Left ventricle myocardium inferior (tissue), 1 donor: ENCODE measurements around the gene SAA4. TPM values are rescaled to one million over a fixed set of nuclear protein-coding genes. Genes with fewer than 3 reads are reported as not detected.

Source experiments
- DNase-seq: peaks from one replicate; pipeline ENCODE4 v3.0.0-alpha.2; 2020
- H3K27ac ChIP-seq: fragments of 200-600 bp; replicated peaks from 2 replicates; pipeline ENCODE4 v1.8.0; 2021
- H3K27me3 ChIP-seq: fragments of 200-600 bp; 2 replicates; pipeline ENCODE4 v1.8.0; 2021; ENCODE audit warnings: low read depth
- H3K36me3 ChIP-seq: fragments of 200-600 bp; 2 replicates; pipeline ENCODE4 v1.8.0; 2021
- H3K4me1 ChIP-seq: fragments of 200-600 bp; 2 replicates; pipeline ENCODE4 v1.8.0; 2021
- H3K4me3 ChIP-seq: fragments of 200-600 bp; 2 replicates; pipeline ENCODE4 v1.8.0; 2021; ENCODE audit warnings: mild to moderate bottlenecking, moderate library complexity
- H3K9me3 ChIP-seq: fragments of 200-600 bp; replicated peaks from 2 replicates; pipeline ENCODE4 v1.8.0; 2021
- intact Hi-C: fragments of 100-400 bp; cut with micrococcal nuclease; formaldehyde crosslinking; loops from one replicate; pipeline ENCODE4 v1.11.0; 2022
- total RNA-seq: library from RNA; stranded (reverse); fragmentation: NEBNext Ultra II Directional; extraction: Animal tissue kit (Norgen Biotek cat#: 25700); gene quantifications from one replicate; pipeline ENCODE4 v1.2.1, GENCODE V29; 2021
- TF ChIP-seq, protein P1 (sequence below): fragments of 200-600 bp; IDR thresholded peaks from 2 replicates; pipeline ENCODE4 v1.8.0; 2021; ENCODE audit warnings: antibody characterized with exemption, mild to moderate bottlenecking, borderline replicate concordance
- donor health status: DM: no; HTN: yes; CAD: no; lungs with severe emphysema.

SAA4 gene
- total RNA-seq, 1 donor from 2014 or later = not detected

DNA sequence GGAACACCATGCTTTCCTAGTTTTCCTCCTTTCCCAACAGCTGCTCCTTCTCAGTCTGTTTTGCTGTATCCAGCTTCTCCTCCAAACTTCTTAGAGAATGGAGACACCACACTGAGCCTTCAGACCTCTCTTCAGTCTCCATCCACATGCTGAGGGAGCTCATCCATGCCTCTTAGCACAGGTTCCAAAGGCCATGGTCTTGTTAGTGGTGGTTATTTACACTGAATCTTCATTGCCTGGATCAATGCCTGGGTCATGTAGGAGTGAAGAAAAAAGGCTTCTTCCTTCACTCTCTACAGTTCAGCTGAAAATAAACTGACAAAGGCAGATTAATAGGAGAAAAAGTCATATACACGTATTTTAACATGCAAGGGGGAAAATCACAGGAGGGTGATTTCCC, 3.1 kb upstream of the SAA4 start:
- H3K27me3 ChIP-seq = peaks cover 36% of the 10 kb centered on the region
- H3K9me3 ChIP-seq = peaks cover 7% of the 10 kb centered on the region
- intact Hi-C loops = no loop called here
- no peaks in the 10 kb centered on the region for H3K4me1 ChIP-seq
- no peak for DNase-seq
- no peak overlapping the region for H3K4me3 ChIP-seq
- TF ChIP-seq, protein P1, sequence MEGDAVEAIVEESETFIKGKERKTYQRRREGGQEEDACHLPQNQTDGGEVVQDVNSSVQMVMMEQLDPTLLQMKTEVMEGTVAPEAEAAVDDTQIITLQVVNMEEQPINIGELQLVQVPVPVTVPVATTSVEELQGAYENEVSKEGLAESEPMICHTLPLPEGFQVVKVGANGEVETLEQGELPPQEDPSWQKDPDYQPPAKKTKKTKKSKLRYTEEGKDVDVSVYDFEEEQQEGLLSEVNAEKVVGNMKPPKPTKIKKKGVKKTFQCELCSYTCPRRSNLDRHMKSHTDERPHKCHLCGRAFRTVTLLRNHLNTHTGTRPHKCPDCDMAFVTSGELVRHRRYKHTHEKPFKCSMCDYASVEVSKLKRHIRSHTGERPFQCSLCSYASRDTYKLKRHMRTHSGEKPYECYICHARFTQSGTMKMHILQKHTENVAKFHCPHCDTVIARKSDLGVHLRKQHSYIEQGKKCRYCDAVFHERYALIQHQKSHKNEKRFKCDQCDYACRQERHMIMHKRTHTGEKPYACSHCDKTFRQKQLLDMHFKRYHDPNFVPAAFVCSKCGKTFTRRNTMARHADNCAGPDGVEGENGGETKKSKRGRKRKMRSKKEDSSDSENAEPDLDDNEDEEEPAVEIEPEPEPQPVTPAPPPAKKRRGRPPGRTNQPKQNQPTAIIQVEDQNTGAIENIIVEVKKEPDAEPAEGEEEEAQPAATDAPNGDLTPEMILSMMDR = no peak
- no peaks in the 10 kb centered on the region for H3K36me3 ChIP-seq
- no peak overlapping the region for H3K27ac ChIP-seq

DNA sequence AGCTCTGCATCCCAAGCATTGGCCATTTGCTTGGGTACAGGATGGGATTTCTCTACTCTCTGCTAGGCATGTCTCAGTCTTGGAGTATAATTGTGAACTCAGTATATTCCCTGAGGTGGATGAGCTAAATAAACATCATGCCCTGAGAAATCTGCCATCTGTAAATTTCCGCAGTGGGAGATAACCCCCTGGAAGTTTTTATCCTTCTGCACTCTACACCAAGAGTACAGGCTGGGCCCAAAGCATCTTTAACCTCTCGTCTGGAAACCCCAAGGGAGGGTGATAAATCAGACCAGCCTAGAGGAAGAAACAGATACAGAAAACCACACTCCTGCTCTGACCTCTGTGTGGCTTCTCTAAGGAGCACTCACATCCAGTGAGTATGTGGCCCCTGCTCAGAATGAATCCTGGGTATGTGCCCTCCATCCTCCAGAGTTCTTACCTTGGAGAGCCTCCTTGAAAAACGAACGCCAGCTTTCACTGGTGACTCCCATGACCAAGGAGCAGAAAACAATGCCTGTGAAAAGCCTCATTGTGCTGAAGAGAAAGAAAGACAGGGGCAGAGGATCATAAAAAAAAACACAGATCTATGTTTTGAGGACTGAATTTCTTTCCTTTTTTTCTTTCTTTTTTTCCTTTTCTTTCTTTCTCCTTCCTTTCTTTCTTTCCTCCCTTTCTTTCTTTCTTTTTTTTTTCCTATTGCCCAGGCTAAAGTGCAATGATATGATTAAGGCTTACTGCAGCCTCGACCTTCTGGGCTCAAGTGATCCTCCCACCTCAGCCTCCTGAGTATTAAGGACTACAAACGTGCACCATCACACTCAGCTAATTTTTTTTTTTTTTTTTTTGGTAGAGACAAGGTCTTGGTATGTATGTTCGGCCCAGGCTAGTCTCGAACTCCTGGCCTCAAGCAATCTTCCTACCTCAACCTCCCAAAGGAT, 938 bp downstream of the SAA4 start:
- H3K9me3 ChIP-seq = no peaks in the 10 kb centered on the region
- H3K27ac ChIP-seq = no peak overlapping the region
- no peaks in the 10 kb centered on the region for H3K36me3 ChIP-seq
- peaks cover 45% of the 10 kb centered on the region for H3K27me3 ChIP-seq
- H3K4me3 ChIP-seq = no peak overlapping the region
- intact Hi-C loops = no loop called here
- TF ChIP-seq, protein P1 = no peak
- H3K4me1 ChIP-seq = no peaks in the 10 kb centered on the region
- no peak for DNase-seq

- no peak overlapping the region for H3K27ac ChIP-seq
- no peaks in the 10 kb centered on the region for H3K9me3 ChIP-seq
- peaks cover 35% of the 10 kb centered on the region for H3K27me3 ChIP-seq
- H3K36me3 ChIP-seq = no peaks in the 10 kb centered on the region
- H3K4me3 ChIP-seq = no peak overlapping the region
- H3K4me1 ChIP-seq = no peaks in the 10 kb centered on the region
- intact Hi-C loops = no loop called here
- DNase-seq = no peak
- TF ChIP-seq, protein P1 = no peak
Measured at GRCh38 chr11:18233912-18234311, 2.7 kb downstream of the SAA4 start.

- Histone ChIP-seq H3K36me3 (no peaks in the 10 kb centered on the region), H3K4me3 (no peak overlapping the region), H3K9me3 (no peaks in the 10 kb centered on the region), H3K27ac (no peak overlapping the region), H3K4me1 (no peaks in the 10 kb centered on the region), H3K27me3 (peaks cover 16% of the 10 kb centered on the region)
- intact Hi-C loops = no loop called here
- TF ChIP-seq, protein P1 = no peak
- DNase-seq = no peak
Measured at GRCh38 chr11:18230859-18231258, 5.7 kb downstream of the SAA4 start.

- intact Hi-C loops = no loop called here
- DNase-seq = no peak
- TF ChIP-seq, protein P1 = no peak
- Histone ChIP-seq H3K4me1 (no peaks in the 10 kb centered on the region), H3K36me3 (no peaks in the 10 kb centered on the region), H3K27ac (no peak overlapping the region), H3K4me3 (no peak overlapping the region), H3K27me3 (peaks cover 15% of the 10 kb centered on the region), H3K9me3 (peaks cover 6% of the 10 kb centered on the region)
Measured at GRCh38 chr11:18229501-18229900, 7.1 kb downstream of the SAA4 start.
